Chondrocyte (in vitro differentiated cells): ENCODE results near the gene FAM53A. TPM values are rescaled to one million over a fixed set of nuclear protein-coding genes. Genes with fewer than 3 reads are reported as not detected.

Source experiments
- DNase-seq: peaks from one replicate; pipeline ENCODE4 v3.0.0; 2021; ENCODE audit warnings: mixed read lengths, low spot score
- H3K27ac Mint-ChIP-seq: one replicate; pipeline ENCODE4 v1.8.0; 2021; ENCODE audit warnings: mild to moderate bottlenecking, moderate library complexity, mixed read lengths; ENCODE audit not compliant: unreplicated experiment
- H3K27me3 Mint-ChIP-seq: 2 replicates; pipeline ENCODE4 v1.8.0; 2021; ENCODE audit warnings: low read depth, mixed read lengths
- H3K36me3 Mint-ChIP-seq: 2 replicates; pipeline ENCODE4 v1.8.0; 2021; ENCODE audit warnings: low read depth, mixed read lengths
- H3K4me1 Mint-ChIP-seq: 2 replicates; pipeline ENCODE4 v1.8.0; 2021; ENCODE audit warnings: low read depth, mild to moderate bottlenecking, mixed read lengths
- H3K4me3 Mint-ChIP-seq: one replicate; pipeline ENCODE4 v1.8.0; 2021; ENCODE audit warnings: mild to moderate bottlenecking, moderate library complexity, mixed read lengths; ENCODE audit not compliant: unreplicated experiment
- H3K9me3 Mint-ChIP-seq: 2 replicates; pipeline ENCODE4 v1.8.0; 2021; ENCODE audit warnings: low read depth, mixed read lengths
- CTCF ChIP-seq: fragments of 200-600 bp; sonication (generic); IDR thresholded peaks from 2 replicates; pipeline ENCODE4 v1.5.0; 2021; ENCODE audit warnings: antibody characterized with exemption, mild to moderate bottlenecking, moderate library complexity
- total RNA-seq: library from RNA; stranded (reverse); gene quantifications from 3 replicates; pipeline ENCODE4 v1.2.1, GENCODE V29; 2021

Gene FAM53A
- total RNA-seq, 1 donor from 2014 or later = 6.9 TPM

GRCh38 chr4:1654216-1654955 is 29.7 kb downstream of the FAM53A start:
- no peak for DNase-seq
- Mint-ChIP-seq H3K27ac (no peak overlapping the region), H3K4me3 (no peak overlapping the region), H3K4me1 (no peaks in the 10 kb centered on the region), H3K27me3 (no peaks in the 10 kb centered on the region), H3K36me3 (peaks cover 6% of the 10 kb centered on the region), H3K9me3 (no peaks in the 10 kb centered on the region)
- no peak for TF ChIP-seq CTCF

- H3K9me3 Mint-ChIP-seq = no peaks in the 10 kb centered on the region
- no peak for TF ChIP-seq CTCF
- H3K4me1 Mint-ChIP-seq = no peaks in the 10 kb centered on the region
- H3K27me3 Mint-ChIP-seq = no peaks in the 10 kb centered on the region
- no peak for DNase-seq
- H3K36me3 Mint-ChIP-seq = peaks cover 6% of the 10 kb centered on the region
- no peak overlapping the region for H3K27ac Mint-ChIP-seq
- H3K4me3 Mint-ChIP-seq = no peak overlapping the region
These were observed 30.3 kb downstream of the FAM53A start for GRCh38 chr4:1653776-1654175.

DNA sequence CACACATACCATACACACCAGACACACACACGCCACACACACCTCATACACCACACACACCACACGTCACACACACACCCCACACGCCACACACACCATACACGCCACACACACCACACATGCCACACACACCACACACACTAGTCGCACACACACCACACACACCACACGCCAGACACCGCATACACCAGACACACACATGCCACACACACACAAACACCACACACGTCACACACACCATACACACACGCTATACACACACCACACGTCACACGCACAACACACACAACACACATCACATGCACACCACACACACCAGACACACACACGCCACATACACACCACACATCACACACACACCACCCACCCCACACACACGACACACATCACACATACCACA is 32.0 kb downstream of the FAM53A start:
- H3K36me3 Mint-ChIP-seq = peaks cover 8% of the 10 kb centered on the region
- H3K4me3 Mint-ChIP-seq = no peak overlapping the region
- no peak for TF ChIP-seq CTCF
- H3K4me1 Mint-ChIP-seq = no peaks in the 10 kb centered on the region
- H3K27me3 Mint-ChIP-seq = no peaks in the 10 kb centered on the region
- no peak for DNase-seq
- H3K27ac Mint-ChIP-seq = no peak overlapping the region
- H3K9me3 Mint-ChIP-seq = no peaks in the 10 kb centered on the region

DNA sequence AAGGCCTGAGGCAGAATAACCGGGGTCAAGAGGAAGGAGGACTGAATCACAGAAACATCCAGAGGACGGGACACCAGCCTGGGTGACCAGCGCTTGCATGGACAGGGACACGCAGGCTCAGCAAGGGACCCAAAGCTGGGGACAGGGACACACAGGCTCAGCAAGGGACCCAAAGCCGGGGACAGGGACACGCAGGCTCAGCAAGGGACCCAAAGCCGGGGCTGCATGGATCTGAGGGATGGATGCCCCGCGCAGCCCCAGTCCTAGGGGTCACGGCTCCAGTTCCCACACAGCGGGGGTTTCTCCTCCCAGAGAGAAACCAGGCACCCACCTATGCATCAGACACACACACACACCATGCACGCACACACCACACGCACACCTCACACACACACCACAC is 32.5 kb downstream of the FAM53A start:
- H3K27me3 Mint-ChIP-seq = no peaks in the 10 kb centered on the region
- H3K27ac Mint-ChIP-seq = no peak overlapping the region
- H3K4me1 Mint-ChIP-seq = no peaks in the 10 kb centered on the region
- DNase-seq = no peak
- no peak overlapping the region for H3K4me3 Mint-ChIP-seq
- H3K36me3 Mint-ChIP-seq = peaks cover 8% of the 10 kb centered on the region
- no peaks in the 10 kb centered on the region for H3K9me3 Mint-ChIP-seq
- TF ChIP-seq CTCF = no peak

DNA sequence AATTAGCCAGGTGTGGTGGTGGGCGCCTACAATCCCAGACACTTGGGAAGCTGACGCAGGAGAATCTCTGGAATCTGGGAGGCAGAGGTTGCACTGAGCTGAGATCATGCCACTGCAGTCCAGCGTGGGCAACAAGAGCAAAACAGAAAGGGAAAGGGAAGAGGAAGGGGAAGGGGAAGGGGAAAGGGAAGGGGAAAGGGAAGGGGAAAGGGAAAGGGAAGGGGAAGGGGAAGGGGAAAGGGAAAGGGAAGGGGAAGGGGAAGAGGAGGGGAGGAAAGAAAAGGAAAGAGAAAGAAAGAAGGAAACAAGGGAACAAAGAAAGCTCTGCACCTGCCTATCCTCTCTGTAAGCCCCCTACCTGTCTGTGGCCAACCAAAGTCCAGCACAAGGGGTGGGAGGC is 35.2 kb downstream of the FAM53A start:
- Mint-ChIP-seq H3K27ac (no peak overlapping the region), H3K9me3 (no peaks in the 10 kb centered on the region), H3K36me3 (peaks cover 5% of the 10 kb centered on the region), H3K4me1 (peaks cover 3% of the 10 kb centered on the region), H3K4me3 (no peak overlapping the region), H3K27me3 (no peaks in the 10 kb centered on the region)
- no peak for TF ChIP-seq CTCF
- no peak for DNase-seq
